CD14-positive monocyte (primary cell): ENCODE data around the gene RPTOR. TPM values are rescaled to one million over a fixed set of nuclear protein-coding genes. Genes with fewer than 3 reads are reported as not detected.

Source experiments
- DNase-seq, 3 donors: peaks; one replicate each; pipeline ENCODE4 v3.0.0-alpha.2; 2011 to 2022
- H2AFZ ChIP-seq: 2 replicates; pipeline ENCODE4 v1.6.0; 2012; ENCODE audit warnings: mild to moderate bottlenecking, low read depth, low read length, inconsistent platforms; ENCODE audit not compliant: insufficient read depth, poor library complexity, severe bottlenecking
- H3K27ac ChIP-seq, 2 donors: 1 replicate in 1 of 2; 2 replicates in 1 of 2; pipeline ENCODE4 v1.5.1; 2012 to 2013; ENCODE audit warnings: low read length in 2 of 2, control low read depth in 1 of 2, inconsistent platforms in 1 of 2, low read depth in 1 of 2, mild to moderate bottlenecking in 1 of 2
- H3K27me3 ChIP-seq, 2 donors: one replicate each; pipeline versions ENCODE4 v1.6.0 to v1.6.1; 2011 to 2013; ENCODE audit warnings: low read length in 2 of 2; ENCODE audit not compliant: control insufficient read depth in 2 of 2, insufficient read depth in 2 of 2
- H3K36me3 ChIP-seq, 2 donors: replicated peaks in 1 of 2; 1 replicate in 1 of 2; 2 replicates in 1 of 2; pipeline versions ENCODE4 v1.5.1 to v1.6.1; 2012 to 2013; ENCODE audit warnings: low read length in 2 of 2, control low read depth in 1 of 2, inconsistent platforms in 1 of 2, mild to moderate bottlenecking in 1 of 2; ENCODE audit not compliant: insufficient read depth in 2 of 2, control insufficient read depth in 1 of 2
- H3K4me1 ChIP-seq, 2 donors: 1 replicate in 1 of 2; 2 replicates in 1 of 2; pipeline versions ENCODE4 v1.5.1 to v1.6.1; 2012 to 2013; ENCODE audit warnings: low read length in 2 of 2, control low read depth in 1 of 2, inconsistent platforms in 1 of 2, mild to moderate bottlenecking in 1 of 2, moderate library complexity in 1 of 2; ENCODE audit not compliant: insufficient read depth in 2 of 2, control insufficient read depth in 1 of 2
- H3K4me2 ChIP-seq: replicated peaks from 2 replicates; pipeline ENCODE3; 2012; ENCODE audit warnings: low read length, moderate library complexity, mild to moderate bottlenecking; ENCODE audit not compliant: poor library complexity, severe bottlenecking; ENCODE audit errors: extremely low read depth
- H3K4me3 ChIP-seq, 3 experiments: fragments of 200-600 bp in 1 of 3; sonication (generic) in 1 of 3; replicated peaks in 1 of 3; 1 replicate in 2 of 3; 2 replicates in 1 of 3; pipeline ENCODE4 v1.5.1; 2011 to 2013; ENCODE audit warnings: low read length in 3 of 3, mild to moderate bottlenecking in 3 of 3, control low read depth in 2 of 3, low read depth in 2 of 3, inconsistent platforms in 1 of 3, moderate library complexity in 1 of 3
- H3K79me2 ChIP-seq: 2 replicates; pipeline ENCODE4 v1.6.0; 2012; ENCODE audit warnings: mild to moderate bottlenecking, control low read depth, inconsistent platforms, low read length, moderate library complexity; ENCODE audit not compliant: insufficient read depth
- H3K9ac ChIP-seq: 2 replicates; pipeline ENCODE4 v1.6.0; 2017; ENCODE audit warnings: low read length, mild to moderate bottlenecking; ENCODE audit not compliant: insufficient read depth, poor library complexity, severe bottlenecking
- H3K9me3 ChIP-seq, 2 donors: replicated peaks in 1 of 2; 1 replicate in 1 of 2; 2 replicates in 1 of 2; pipeline versions ENCODE4 v1.5.1 to v1.6.1; 2012 to 2013; ENCODE audit warnings: low read length in 2 of 2, control low read depth in 1 of 2; ENCODE audit not compliant: control insufficient read depth in 1 of 2, insufficient read depth in 1 of 2
- H4K20me1 ChIP-seq: 2 replicates; pipeline ENCODE4 v1.6.0; 2012; ENCODE audit warnings: mild to moderate bottlenecking, low read length, control low read depth, moderate library complexity; ENCODE audit not compliant: insufficient read depth
- H3K27ac Mint-ChIP-seq, 7 donors: one replicate each; pipeline ENCODE4 v1.8.0; 2020; ENCODE audit warnings: mild to moderate bottlenecking in 7 of 7, mixed read lengths in 7 of 7, moderate library complexity in 6 of 7, inconsistent platforms in 2 of 7
- H3K27me3 Mint-ChIP-seq, 3 donors: one replicate each; pipeline ENCODE4 v1.8.0; 2021 to 2022; ENCODE audit warnings: low read depth in 3 of 3, mild to moderate bottlenecking in 3 of 3, mixed read lengths in 3 of 3, moderate library complexity in 3 of 3, inconsistent platforms in 1 of 3
- H3K36me3 Mint-ChIP-seq, 2 donors: one replicate each; pipeline ENCODE4 v1.8.0; 2020; ENCODE audit warnings: mixed read lengths in 2 of 2, inconsistent platforms in 1 of 2, mild to moderate bottlenecking in 1 of 2
- H3K4me1 Mint-ChIP-seq: one replicate; pipeline ENCODE4 v1.8.0; 2020; ENCODE audit warnings: mild to moderate bottlenecking, mixed read lengths
- H3K4me3 Mint-ChIP-seq, 2 donors: one replicate each; pipeline ENCODE4 v1.8.0; 2020; ENCODE audit warnings: mild to moderate bottlenecking in 2 of 2, mixed read lengths in 2 of 2, moderate library complexity in 1 of 2
- H3K9me3 Mint-ChIP-seq, 7 donors: one replicate each; pipeline ENCODE4 v1.8.0; 2020 to 2022; ENCODE audit warnings: mixed read lengths in 7 of 7, mild to moderate bottlenecking in 6 of 7, moderate library complexity in 6 of 7, inconsistent platforms in 2 of 7
- WGBS: methylation state at CpG from one replicate; pipeline ENCODE4 v1.1.5; 2013; ENCODE audit warnings: missing lambda C conversion rate; ENCODE audit not compliant: insufficient coverage; 5-methylcytosine and 5-hydroxymethylcytosine counted together
- intact Hi-C, 2 donors: fragments of 100-400 bp; cut with micrococcal nuclease; formaldehyde crosslinking; loops; one replicate each; pipeline versions ENCODE4 v1.15.0 to v1.15.1; 2023
- polyA plus RNA-seq, 3 donors: library from polyadenylated mRNA; depleted of rRNA in 1 of 3; unstranded in 2 of 3; stranded (reverse) in 1 of 3; fragments of 300-500 nt in 2 of 3; fragments of >200 nt in 1 of 3; fragmentation: Illumina TruSeq in 2 of 3; gene quantifications; 1 replicate in 2 of 3; 2 replicates in 1 of 3; pipeline ENCODE4 v1.2.3, GENCODE V29; 2012 to 2021
- TF ChIP-seq, protein P1 (sequence below): fragments of 200-600 bp; IDR thresholded peaks from one replicate; pipeline ENCODE4 v1.8.0; 2022; ENCODE audit warnings: antibody characterized with exemption, mild to moderate bottlenecking

RPTOR gene
- polyA plus RNA-seq, 3 donors, result 1.1 to 8.7 (median 2.6) TPM

- no peak overlapping the region for H3K4me3 Mint-ChIP-seq
- intact Hi-C loops, result no loop called here
- Histone ChIP-seq H2AFZ (no peak overlapping the region), H3K4me3 (no peak overlapping the region), H3K4me2 (no peak overlapping the region), H3K27me3 (no peaks in the 10 kb centered on the region), H4K20me1 (no peaks in the 10 kb centered on the region), H3K36me3 (peaks cover 29 to 48% of the 10 kb centered on the region in 2 donors), H3K27ac (no peak overlapping the region), H3K9me3 (no peaks in the 10 kb centered on the region), H3K4me1 (peaks cover 5 to 6% of the 10 kb centered on the region in 2 donors), H3K79me2 (no peaks in the 10 kb centered on the region), H3K9ac (no peak overlapping the region)
- WGBS, result 95% methylated on average over 7 of the region's 19 CpGs
- no peak for DNase-seq
- peak overlapping the region in 1 of 7 donors; percentile 12 for H3K27ac Mint-ChIP-seq
- peaks cover 0 to 2% (median 0%) of the 10 kb centered on the region in 7 donors for H3K9me3 Mint-ChIP-seq
- H3K4me1 Mint-ChIP-seq, result peaks cover 15% of the 10 kb centered on the region
- peaks cover 59 to 70% of the 10 kb centered on the region in 2 donors for H3K36me3 Mint-ChIP-seq
- H3K27me3 Mint-ChIP-seq, result peaks cover 0 to 4% (median 1%) of the 10 kb centered on the region in 3 donors
- TF ChIP-seq, protein P1, sequence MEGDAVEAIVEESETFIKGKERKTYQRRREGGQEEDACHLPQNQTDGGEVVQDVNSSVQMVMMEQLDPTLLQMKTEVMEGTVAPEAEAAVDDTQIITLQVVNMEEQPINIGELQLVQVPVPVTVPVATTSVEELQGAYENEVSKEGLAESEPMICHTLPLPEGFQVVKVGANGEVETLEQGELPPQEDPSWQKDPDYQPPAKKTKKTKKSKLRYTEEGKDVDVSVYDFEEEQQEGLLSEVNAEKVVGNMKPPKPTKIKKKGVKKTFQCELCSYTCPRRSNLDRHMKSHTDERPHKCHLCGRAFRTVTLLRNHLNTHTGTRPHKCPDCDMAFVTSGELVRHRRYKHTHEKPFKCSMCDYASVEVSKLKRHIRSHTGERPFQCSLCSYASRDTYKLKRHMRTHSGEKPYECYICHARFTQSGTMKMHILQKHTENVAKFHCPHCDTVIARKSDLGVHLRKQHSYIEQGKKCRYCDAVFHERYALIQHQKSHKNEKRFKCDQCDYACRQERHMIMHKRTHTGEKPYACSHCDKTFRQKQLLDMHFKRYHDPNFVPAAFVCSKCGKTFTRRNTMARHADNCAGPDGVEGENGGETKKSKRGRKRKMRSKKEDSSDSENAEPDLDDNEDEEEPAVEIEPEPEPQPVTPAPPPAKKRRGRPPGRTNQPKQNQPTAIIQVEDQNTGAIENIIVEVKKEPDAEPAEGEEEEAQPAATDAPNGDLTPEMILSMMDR, result no peak
Measured at GRCh38 chr17:80882323-80882722, 337.7 kb downstream of the RPTOR start.

- intact Hi-C loops, result no loop called here
- Histone ChIP-seq H3K4me3 (no peak overlapping the region), H2AFZ (no peak overlapping the region), H4K20me1 (no peaks in the 10 kb centered on the region), H3K27me3 (no peaks in the 10 kb centered on the region), H3K9me3 (no peaks in the 10 kb centered on the region), H3K79me2 (no peaks in the 10 kb centered on the region), H3K4me1 (peaks cover 5 to 6% of the 10 kb centered on the region in 2 donors), H3K9ac (no peak overlapping the region), H3K4me2 (no peak overlapping the region), H3K36me3 (peaks cover 29 to 48% of the 10 kb centered on the region in 2 donors), H3K27ac (no peak overlapping the region)
- Mint-ChIP-seq H3K9me3 (peaks cover 0 to 2% (median 0%) of the 10 kb centered on the region in 7 donors), H3K36me3 (peaks cover 57 to 70% of the 10 kb centered on the region in 2 donors), H3K4me3 (no peak overlapping the region), H3K27me3 (peaks cover 0 to 4% (median 0%) of the 10 kb centered on the region in 3 donors), H3K27ac (no peak overlapping the region), H3K4me1 (peaks cover 15% of the 10 kb centered on the region)
- WGBS, result 96% methylated on average over 19 of the region's 24 CpGs
- DNase-seq, result no peak
- TF ChIP-seq, protein P1, result no peak
Measured at GRCh38 chr17:80882926-80883685, 338.5 kb downstream of the RPTOR start.
